Measurements from ENCODE around the gene MYLIP.

DNA sequence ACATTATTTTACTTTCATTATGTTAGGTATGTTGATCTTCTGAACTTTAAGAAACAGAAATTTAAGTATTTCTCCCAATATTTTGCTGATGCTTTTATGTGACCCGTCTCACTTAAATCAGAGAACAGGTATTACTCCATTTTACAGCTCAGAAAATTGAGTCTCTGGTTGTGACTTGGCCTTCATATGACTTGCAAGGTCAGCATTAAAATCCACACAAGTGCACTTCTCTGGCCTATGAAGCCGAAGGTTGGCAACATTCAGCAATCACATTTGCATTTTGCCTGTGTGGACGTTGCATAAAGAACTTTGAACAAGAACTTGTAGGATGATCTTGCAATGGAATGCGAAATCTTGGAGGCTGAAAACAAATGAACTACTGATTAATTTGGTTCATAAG is 10.1 kb upstream of the MYLIP start:
- no peak for TF ChIP-seq CTCF (IDR thresholded peaks at IDR 0.05)
- no peak for TF ChIP-seq POLR2A (IDR thresholded peaks at IDR 0.05)

Measured in Peyer's patch (tissue), 4 donors.